Measurements from ENCODE around the gene CFAP77.

CFAP77 gene

GRCh38 chr9:132606066-132606465 is 196.1 kb downstream of the CFAP77 start:
- no peak for DNase-seq

- no peak for DNase-seq
Observed at GRCh38 chr9:132609184-132609583, 199.2 kb downstream of the CFAP77 start.

- no peak for DNase-seq
Observed at GRCh38 chr9:132609829-132610228, 199.8 kb downstream of the CFAP77 start.

GRCh38 chr9:132610661-132611060 is 200.7 kb downstream of the CFAP77 start:
- DNase-seq, result no peak

- no peak for DNase-seq
Observed at GRCh38 chr9:132614324-132614723, 204.3 kb downstream of the CFAP77 start.

- DNase-seq, result no peak
Observed at GRCh38 chr9:132615774-132616173, 205.8 kb downstream of the CFAP77 start.

GRCh38 chr9:132616725-132617124 is 206.7 kb downstream of the CFAP77 start:
- DNase-seq, result no peak

- DNase-seq, result no peak
Observed at GRCh38 chr9:132622159-132622558, 212.1 kb downstream of the CFAP77 start.

Measured in 8988T (cell line).